ENCODE measurements around the gene DNM3. TPM values are rescaled to one million over a fixed set of nuclear protein-coding genes. Genes with fewer than 3 reads are reported as not detected.
A peak's percentile ranks its signal among the peaks of the same experiment; 100 is the strongest.

Gene DNM3
- total RNA-seq, 1 experiment from 2014 or later, result 0.45 TPM

DNA sequence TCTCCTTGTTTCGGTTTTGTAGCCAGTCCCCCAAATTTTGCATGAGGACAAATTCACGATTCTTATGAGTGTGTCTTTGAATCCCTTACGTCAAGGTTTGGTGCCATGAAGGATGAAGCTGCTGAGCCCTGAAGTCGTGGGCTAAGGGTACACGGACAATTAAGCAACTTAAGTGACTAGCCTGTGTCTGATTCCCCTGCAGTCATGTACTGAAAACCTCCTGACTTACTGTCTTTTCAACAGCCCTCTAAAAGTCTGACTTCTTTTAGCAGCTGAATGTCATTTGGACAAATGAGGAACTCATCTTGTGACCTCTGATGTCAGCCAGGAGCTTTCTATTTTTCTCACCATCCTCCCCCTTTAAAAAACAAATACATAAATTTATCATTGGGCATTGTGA lies 552.1 kb downstream of the DNM3 start:
- Histone ChIP-seq H3K79me2 (ENCODE audit: low read length) (no peaks in the 10 kb centered on the region), H3K27me3 (ENCODE audit: low read length) (no peaks in the 10 kb centered on the region), H3K4me3 (ENCODE audit: low read length) (no peak overlapping the region), H2AFZ (ENCODE audit: low read length) (no peak overlapping the region), H3K9me3 (ENCODE audit: low read length) (no peaks in the 10 kb centered on the region), H3K9ac (ENCODE audit: low read length) (no peak overlapping the region), H3K9me2 (replicated peaks; ENCODE audit: insufficient read depth, low read length) (no peaks in the 10 kb centered on the region), H3K36me3 (ENCODE audit: insufficient read depth, low read length) (no peaks in the 10 kb centered on the region; the same call in 1 of the 2 replicates), H4K20me1 (ENCODE audit: insufficient read depth, low read depth, low read length) (no peaks in the 10 kb centered on the region), H3K27ac (ENCODE audit: low read length) (no peak overlapping the region), H3K4me2 (ENCODE audit: low read depth, low read length, poor library complexity, severe bottlenecking) (peak overlapping the region; percentile 23), H3K4me1 (ENCODE audit: low read length) (peaks cover 5% of the 10 kb centered on the region; the same call in 1 of the 2 replicates)
- no peak for DNase-seq

DNA sequence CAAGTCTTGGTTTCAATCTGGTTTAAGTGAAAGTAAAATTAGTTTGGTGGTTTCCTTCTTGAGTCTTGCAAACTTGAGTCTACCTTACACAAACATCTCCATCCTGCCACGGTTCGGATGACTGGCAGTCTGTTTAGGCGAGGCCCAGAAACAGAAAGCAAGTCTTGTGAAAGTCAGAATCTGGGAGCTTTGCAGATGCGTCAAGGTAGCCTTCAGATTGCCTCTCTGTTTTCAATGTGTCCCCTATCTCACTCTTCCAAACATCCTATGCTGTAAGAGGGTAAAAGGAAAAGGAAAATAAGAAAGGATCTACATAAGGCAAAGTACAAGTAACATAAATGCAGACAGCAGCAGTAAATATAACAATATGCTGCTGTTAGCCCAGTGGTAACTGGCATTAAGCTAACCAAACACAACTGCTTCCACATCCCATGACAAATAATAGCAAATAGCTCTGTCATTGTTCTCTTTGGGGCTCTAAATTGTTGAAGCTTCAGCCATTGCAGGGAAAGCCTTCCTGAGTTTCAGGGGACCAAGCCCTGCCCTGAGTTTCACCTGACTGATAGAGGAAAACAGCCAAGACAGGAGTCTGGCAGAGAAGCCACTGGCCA lies 552.9 kb downstream of the DNM3 start:
- Histone ChIP-seq H2AFZ (ENCODE audit: low read length) (no peak overlapping the region), H3K9me2 (replicated peaks; ENCODE audit: insufficient read depth, low read length) (no peaks in the 10 kb centered on the region), H3K4me2 (ENCODE audit: low read depth, low read length, poor library complexity, severe bottlenecking) (no peak overlapping the region), H3K9ac (ENCODE audit: low read length) (no peak overlapping the region), H4K20me1 (ENCODE audit: insufficient read depth, low read depth, low read length) (no peaks in the 10 kb centered on the region), H3K4me1 (ENCODE audit: low read length) (peaks cover 5% of the 10 kb centered on the region; the same call in 1 of the 2 replicates), H3K9me3 (ENCODE audit: low read length) (no peaks in the 10 kb centered on the region), H3K4me3 (ENCODE audit: low read length) (no peak overlapping the region), H3K27ac (ENCODE audit: low read length) (no peak overlapping the region), H3K27me3 (ENCODE audit: low read length) (no peaks in the 10 kb centered on the region), H3K79me2 (ENCODE audit: low read length) (no peaks in the 10 kb centered on the region), H3K36me3 (ENCODE audit: insufficient read depth, low read length) (no peaks in the 10 kb centered on the region; the same call in 1 of the 2 replicates)
- no peak for DNase-seq

DNA sequence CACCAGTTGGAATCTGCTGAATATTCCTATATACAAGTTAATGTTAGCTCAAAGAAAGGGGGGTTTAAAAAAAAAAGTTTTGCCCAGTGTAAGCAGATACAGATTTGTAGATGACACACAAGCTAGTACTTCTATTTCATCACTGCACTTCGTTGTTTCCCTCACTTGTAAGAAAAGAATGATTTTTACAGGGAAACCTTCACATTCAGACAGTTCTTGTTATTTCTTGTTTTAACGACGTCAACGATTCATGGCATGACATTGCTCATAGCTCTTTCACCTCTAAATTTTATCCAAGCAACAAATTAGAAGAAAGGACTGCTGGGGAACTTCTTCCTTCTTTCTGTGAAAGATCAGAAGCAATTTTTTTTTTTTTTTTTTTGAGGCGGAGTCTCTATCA lies 553.5 kb downstream of the DNM3 start:
- H3K27ac ChIP-seq (ENCODE audit: low read length), result no peak overlapping the region
- no peak overlapping the region for H3K4me2 ChIP-seq (ENCODE audit: low read depth, low read length, poor library complexity, severe bottlenecking)
- no peaks in the 10 kb centered on the region for H4K20me1 ChIP-seq (ENCODE audit: insufficient read depth, low read depth, low read length)
- H3K9me3 ChIP-seq (ENCODE audit: low read length), result no peaks in the 10 kb centered on the region
- no peak for DNase-seq
- no peaks in the 10 kb centered on the region for H3K9me2 ChIP-seq (replicated peaks; ENCODE audit: insufficient read depth, low read length)
- no peaks in the 10 kb centered on the region for H3K79me2 ChIP-seq (ENCODE audit: low read length)
- no peaks in the 10 kb centered on the region; the same call in 1 of the 2 replicates for H3K36me3 ChIP-seq (ENCODE audit: insufficient read depth, low read length)
- H3K4me3 ChIP-seq (ENCODE audit: low read length), result no peak overlapping the region
- no peak overlapping the region for H2AFZ ChIP-seq (ENCODE audit: low read length)
- H3K4me1 ChIP-seq (ENCODE audit: low read length), result peaks cover 5% of the 10 kb centered on the region; the same call in 1 of the 2 replicates
- H3K27me3 ChIP-seq (ENCODE audit: low read length), result no peaks in the 10 kb centered on the region
- H3K9ac ChIP-seq (ENCODE audit: low read length), result no peak overlapping the region

DNA sequence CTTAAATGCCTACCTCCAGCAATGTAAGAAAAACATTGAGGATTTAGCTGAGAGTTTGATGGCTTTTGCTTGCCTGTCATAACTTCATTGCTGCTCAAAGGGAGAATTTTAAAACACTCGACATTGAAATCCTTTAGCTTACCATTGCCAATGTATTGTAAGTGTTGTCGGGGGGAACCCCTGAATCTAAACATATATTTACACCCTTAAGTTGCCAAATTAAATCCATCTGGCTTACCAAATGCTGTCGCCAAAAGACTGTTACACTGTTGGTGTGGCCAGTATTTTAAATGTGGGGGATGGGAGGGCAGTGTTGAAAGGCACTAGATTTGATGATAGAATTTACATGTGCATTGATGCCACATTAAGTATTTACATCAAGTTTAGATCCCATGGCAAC lies 554.3 kb downstream of the DNM3 start:
- Histone ChIP-seq H4K20me1 (ENCODE audit: insufficient read depth, low read depth, low read length) (no peaks in the 10 kb centered on the region), H3K4me3 (ENCODE audit: low read length) (no peak overlapping the region), H3K27ac (ENCODE audit: low read length) (no peak overlapping the region), H3K9me2 (replicated peaks; ENCODE audit: insufficient read depth, low read length) (no peaks in the 10 kb centered on the region), H3K36me3 (ENCODE audit: insufficient read depth, low read length) (no peaks in the 10 kb centered on the region; the same call in 1 of the 2 replicates), H3K9ac (ENCODE audit: low read length) (no peak overlapping the region), H3K4me1 (ENCODE audit: low read length) (peaks cover 5% of the 10 kb centered on the region; the same call in 1 of the 2 replicates), H2AFZ (ENCODE audit: low read length) (no peak overlapping the region), H3K27me3 (ENCODE audit: low read length) (no peaks in the 10 kb centered on the region), H3K9me3 (ENCODE audit: low read length) (no peaks in the 10 kb centered on the region), H3K79me2 (ENCODE audit: low read length) (no peaks in the 10 kb centered on the region), H3K4me2 (ENCODE audit: low read depth, low read length, poor library complexity, severe bottlenecking) (no peak overlapping the region)
- no peak for DNase-seq

DNA sequence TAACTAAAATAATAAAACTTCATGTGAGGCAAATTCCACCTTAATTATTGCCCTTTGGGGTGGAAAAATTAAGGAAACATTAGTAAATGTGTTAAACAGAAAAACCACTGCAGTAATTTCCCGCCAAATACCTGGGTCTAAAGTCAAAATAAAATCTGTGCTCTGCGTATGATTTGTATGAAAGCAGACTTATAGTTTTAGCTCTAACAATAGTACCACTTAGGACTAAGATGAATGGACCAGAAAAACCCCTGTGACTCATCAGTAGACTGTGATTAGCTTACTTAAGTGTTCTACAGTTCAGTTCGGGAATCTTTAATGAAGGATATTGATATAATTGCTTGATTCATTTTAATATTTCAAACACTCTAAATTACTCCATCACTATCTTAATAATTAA lies 555.9 kb downstream of the DNM3 start:
- Histone ChIP-seq H3K4me2 (ENCODE audit: low read depth, low read length, poor library complexity, severe bottlenecking) (no peak overlapping the region), H2AFZ (ENCODE audit: low read length) (no peak overlapping the region), H3K79me2 (ENCODE audit: low read length) (no peaks in the 10 kb centered on the region), H3K9me3 (ENCODE audit: low read length) (no peaks in the 10 kb centered on the region), H3K27me3 (ENCODE audit: low read length) (no peaks in the 10 kb centered on the region), H3K36me3 (ENCODE audit: insufficient read depth, low read length) (no peaks in the 10 kb centered on the region; the same call in 1 of the 2 replicates), H3K4me1 (ENCODE audit: low read length) (peaks cover 5% of the 10 kb centered on the region; the same call in 1 of the 2 replicates), H3K9me2 (replicated peaks; ENCODE audit: insufficient read depth, low read length) (no peaks in the 10 kb centered on the region), H4K20me1 (ENCODE audit: insufficient read depth, low read depth, low read length) (no peaks in the 10 kb centered on the region), H3K27ac (ENCODE audit: low read length) (no peak overlapping the region), H3K4me3 (ENCODE audit: low read length) (no peak overlapping the region), H3K9ac (ENCODE audit: low read length) (no peak overlapping the region)
- DNase-seq, result no peak

DNA sequence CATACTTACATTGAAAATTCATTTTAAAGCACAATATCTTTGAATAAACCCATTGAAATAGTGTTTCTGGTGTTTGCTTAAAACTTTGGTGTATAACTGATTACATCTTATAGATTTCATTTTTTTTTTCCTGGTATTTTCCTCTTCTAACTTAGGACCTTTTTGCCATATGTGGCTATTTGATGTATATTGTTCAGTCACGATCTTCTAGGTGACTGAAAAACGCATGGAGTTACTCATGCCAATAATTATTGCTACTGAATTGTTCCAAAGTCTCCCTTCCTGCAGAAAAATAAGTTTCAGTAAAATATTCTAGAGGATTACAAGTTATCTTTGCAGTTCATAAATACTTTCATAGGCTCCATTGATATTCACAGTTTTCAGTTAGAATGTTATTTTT lies 556.3 kb downstream of the DNM3 start:
- Histone ChIP-seq H4K20me1 (ENCODE audit: insufficient read depth, low read depth, low read length) (no peaks in the 10 kb centered on the region), H3K4me1 (ENCODE audit: low read length) (peaks cover 5% of the 10 kb centered on the region; the same call in 1 of the 2 replicates), H3K27me3 (ENCODE audit: low read length) (no peaks in the 10 kb centered on the region), H3K9ac (ENCODE audit: low read length) (no peak overlapping the region), H3K4me2 (ENCODE audit: low read depth, low read length, poor library complexity, severe bottlenecking) (no peak overlapping the region), H3K27ac (ENCODE audit: low read length) (no peak overlapping the region), H3K9me3 (ENCODE audit: low read length) (no peaks in the 10 kb centered on the region), H3K4me3 (ENCODE audit: low read length) (no peak overlapping the region), H3K79me2 (ENCODE audit: low read length) (no peaks in the 10 kb centered on the region), H3K36me3 (ENCODE audit: insufficient read depth, low read length) (no peaks in the 10 kb centered on the region; the same call in 1 of the 2 replicates), H2AFZ (ENCODE audit: low read length) (no peak overlapping the region), H3K9me2 (replicated peaks; ENCODE audit: insufficient read depth, low read length) (no peaks in the 10 kb centered on the region)
- no peak for DNase-seq

DNA sequence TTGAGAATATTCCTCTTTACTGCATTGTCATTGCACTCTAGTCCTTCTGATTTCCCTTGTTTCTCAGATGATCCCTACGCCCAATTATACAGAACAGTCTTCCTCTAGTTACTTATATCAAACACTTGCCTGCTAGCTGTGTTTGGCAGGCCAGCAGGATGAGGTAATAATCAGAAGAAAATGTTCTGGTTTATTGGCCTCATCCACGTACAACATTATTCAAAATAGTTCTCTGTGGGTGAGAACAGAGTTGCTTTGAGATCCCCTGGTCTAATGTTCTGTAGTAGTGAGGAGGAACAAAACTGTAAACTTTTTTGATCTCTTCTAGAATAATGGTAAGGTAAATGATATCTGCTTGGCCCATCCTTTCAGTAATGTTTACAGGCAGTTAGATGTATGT lies 556.9 kb downstream of the DNM3 start:
- no peaks in the 10 kb centered on the region; the same call in 1 of the 2 replicates for H3K36me3 ChIP-seq (ENCODE audit: insufficient read depth, low read length)
- H3K4me3 ChIP-seq (ENCODE audit: low read length), result no peak overlapping the region
- H3K9ac ChIP-seq (ENCODE audit: low read length), result no peak overlapping the region
- no peaks in the 10 kb centered on the region for H4K20me1 ChIP-seq (ENCODE audit: insufficient read depth, low read depth, low read length)
- no peaks in the 10 kb centered on the region for H3K9me2 ChIP-seq (replicated peaks; ENCODE audit: insufficient read depth, low read length)
- peaks cover 5% of the 10 kb centered on the region; the same call in 1 of the 2 replicates for H3K4me1 ChIP-seq (ENCODE audit: low read length)
- H3K27me3 ChIP-seq (ENCODE audit: low read length), result no peaks in the 10 kb centered on the region
- H3K79me2 ChIP-seq (ENCODE audit: low read length), result no peaks in the 10 kb centered on the region
- H3K27ac ChIP-seq (ENCODE audit: low read length), result no peak overlapping the region
- DNase-seq, result no peak
- H3K4me2 ChIP-seq (ENCODE audit: low read depth, low read length, poor library complexity, severe bottlenecking), result no peak overlapping the region
- H2AFZ ChIP-seq (ENCODE audit: low read length), result no peak overlapping the region
- no peaks in the 10 kb centered on the region for H3K9me3 ChIP-seq (ENCODE audit: low read length)

DNA sequence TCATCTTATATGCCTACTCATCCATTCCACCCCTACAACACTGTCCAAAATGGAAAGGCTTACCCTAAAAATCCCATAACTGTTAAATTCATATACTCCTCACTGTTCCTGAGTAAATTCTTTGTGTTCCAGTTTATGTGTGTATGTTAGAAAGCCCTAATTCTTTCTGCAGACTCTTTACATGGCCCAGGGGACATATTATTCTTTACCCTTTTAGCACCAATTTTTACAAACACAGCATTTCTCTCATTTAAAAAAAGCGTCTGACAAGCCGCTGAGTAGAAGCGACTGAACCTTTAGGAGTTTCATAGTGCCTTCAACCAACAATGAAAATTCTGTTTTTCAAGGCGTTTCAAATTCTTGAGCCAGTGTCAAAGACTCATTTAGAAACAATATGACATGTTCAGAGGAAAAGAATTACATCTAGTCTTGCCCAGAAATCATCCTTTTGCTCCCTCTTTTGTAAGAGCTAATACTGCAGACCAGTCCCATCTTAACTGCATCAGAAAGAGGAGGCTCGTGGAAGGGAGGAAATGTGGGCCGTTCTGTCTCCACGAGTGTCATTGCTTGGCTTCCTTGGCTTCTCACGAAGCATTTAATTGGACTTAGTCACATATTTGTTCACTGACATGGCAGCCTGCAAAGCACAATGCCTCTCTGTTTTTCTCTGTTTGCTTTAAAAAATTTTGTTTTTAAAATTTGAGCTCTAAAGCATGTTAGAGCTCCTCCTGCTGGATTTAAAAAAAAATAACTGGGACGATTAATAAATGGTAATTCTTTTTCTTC lies 557.9 kb downstream of the DNM3 start:
- no peaks in the 10 kb centered on the region for H3K9me3 ChIP-seq (ENCODE audit: low read length)
- H4K20me1 ChIP-seq (ENCODE audit: insufficient read depth, low read depth, low read length), result no peaks in the 10 kb centered on the region
- peak; percentile 60 for DNase-seq
- no peaks in the 10 kb centered on the region for H3K9me2 ChIP-seq (replicated peaks; ENCODE audit: insufficient read depth, low read length)
- H3K4me3 ChIP-seq (ENCODE audit: low read length), result no peak overlapping the region
- H3K4me2 ChIP-seq (ENCODE audit: low read depth, low read length, poor library complexity, severe bottlenecking), result no peak overlapping the region
- H3K79me2 ChIP-seq (ENCODE audit: low read length), result no peaks in the 10 kb centered on the region
- H3K4me1 ChIP-seq (ENCODE audit: low read length), result no peaks in the 10 kb centered on the region
- no peaks in the 10 kb centered on the region for H3K36me3 ChIP-seq (ENCODE audit: insufficient read depth, low read length)
- H3K27me3 ChIP-seq (ENCODE audit: low read length), result no peaks in the 10 kb centered on the region
- H3K27ac ChIP-seq (ENCODE audit: low read length), result no peak overlapping the region
- H2AFZ ChIP-seq (ENCODE audit: low read length), result no peak overlapping the region
- H3K9ac ChIP-seq (ENCODE audit: low read length), result no peak overlapping the region
